22Rv1 (cell line): ENCODE data around the gene LAP3.

Experiments
- H3K27ac ChIP-seq: fragments of 450-650 bp; 2 replicates; pipeline ENCODE4 v1.5.1; 2017
- ZFX ChIP-seq: fragments of 450-650 bp; IDR thresholded peaks from 2 replicates; pipeline ENCODE4 v1.6.1; 2017; ENCODE audit warnings: antibody characterized with exemption, borderline replicate concordance
- TF ChIP-seq, protein P1 (sequence below): fragments of 450-650 bp; IDR thresholded peaks from 2 replicates; pipeline ENCODE4 v1.5.1; 2017; ENCODE audit warnings: mild to moderate bottlenecking

Gene LAP3

DNA sequence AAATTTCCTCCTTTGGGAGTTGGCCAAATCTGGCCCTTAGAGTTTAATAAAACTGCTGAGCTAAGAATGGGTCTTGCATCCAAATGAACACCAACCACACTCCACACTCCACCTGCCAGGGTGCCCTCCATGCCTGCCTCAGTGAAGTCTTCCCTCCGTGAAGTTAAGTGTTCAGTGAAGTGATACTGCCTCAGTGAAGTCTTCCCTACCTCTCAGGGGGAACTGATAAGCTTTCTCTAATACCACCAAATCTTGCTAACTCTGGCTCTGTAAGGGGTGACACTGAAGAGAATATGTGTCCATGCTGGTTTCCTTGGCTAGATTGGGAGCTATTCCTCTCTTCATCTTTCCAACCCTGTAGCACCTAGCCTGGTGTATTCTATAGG, 65.4 kb downstream of the LAP3 start:
- H3K27ac ChIP-seq, result no peak overlapping the region
- TF ChIP-seq ZFX, result no peak
- TF ChIP-seq, protein P1, sequence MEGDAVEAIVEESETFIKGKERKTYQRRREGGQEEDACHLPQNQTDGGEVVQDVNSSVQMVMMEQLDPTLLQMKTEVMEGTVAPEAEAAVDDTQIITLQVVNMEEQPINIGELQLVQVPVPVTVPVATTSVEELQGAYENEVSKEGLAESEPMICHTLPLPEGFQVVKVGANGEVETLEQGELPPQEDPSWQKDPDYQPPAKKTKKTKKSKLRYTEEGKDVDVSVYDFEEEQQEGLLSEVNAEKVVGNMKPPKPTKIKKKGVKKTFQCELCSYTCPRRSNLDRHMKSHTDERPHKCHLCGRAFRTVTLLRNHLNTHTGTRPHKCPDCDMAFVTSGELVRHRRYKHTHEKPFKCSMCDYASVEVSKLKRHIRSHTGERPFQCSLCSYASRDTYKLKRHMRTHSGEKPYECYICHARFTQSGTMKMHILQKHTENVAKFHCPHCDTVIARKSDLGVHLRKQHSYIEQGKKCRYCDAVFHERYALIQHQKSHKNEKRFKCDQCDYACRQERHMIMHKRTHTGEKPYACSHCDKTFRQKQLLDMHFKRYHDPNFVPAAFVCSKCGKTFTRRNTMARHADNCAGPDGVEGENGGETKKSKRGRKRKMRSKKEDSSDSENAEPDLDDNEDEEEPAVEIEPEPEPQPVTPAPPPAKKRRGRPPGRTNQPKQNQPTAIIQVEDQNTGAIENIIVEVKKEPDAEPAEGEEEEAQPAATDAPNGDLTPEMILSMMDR, result no peak

DNA sequence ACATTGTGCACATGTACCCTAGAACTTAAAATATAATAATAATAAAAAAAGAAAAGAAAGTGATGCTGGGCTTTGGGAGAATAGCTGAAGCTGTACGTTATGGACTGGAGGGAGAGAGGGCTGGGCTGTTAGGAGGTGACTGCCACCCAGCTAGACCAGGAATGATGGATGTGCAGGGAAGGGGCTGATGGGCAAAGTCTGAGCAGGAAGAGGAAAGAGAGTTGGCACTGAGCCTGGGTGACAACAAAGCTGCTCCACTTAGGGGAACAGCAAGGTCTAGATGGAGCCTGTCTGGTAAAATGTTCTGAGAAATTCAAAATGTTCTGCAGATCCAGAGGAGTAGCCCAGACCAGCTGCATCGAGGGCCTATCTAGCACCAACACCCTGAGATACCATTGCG, 69.7 kb downstream of the LAP3 start:
- TF ChIP-seq, protein P1, result no peak
- no peak for TF ChIP-seq ZFX
- no peak overlapping the region for H3K27ac ChIP-seq

DNA sequence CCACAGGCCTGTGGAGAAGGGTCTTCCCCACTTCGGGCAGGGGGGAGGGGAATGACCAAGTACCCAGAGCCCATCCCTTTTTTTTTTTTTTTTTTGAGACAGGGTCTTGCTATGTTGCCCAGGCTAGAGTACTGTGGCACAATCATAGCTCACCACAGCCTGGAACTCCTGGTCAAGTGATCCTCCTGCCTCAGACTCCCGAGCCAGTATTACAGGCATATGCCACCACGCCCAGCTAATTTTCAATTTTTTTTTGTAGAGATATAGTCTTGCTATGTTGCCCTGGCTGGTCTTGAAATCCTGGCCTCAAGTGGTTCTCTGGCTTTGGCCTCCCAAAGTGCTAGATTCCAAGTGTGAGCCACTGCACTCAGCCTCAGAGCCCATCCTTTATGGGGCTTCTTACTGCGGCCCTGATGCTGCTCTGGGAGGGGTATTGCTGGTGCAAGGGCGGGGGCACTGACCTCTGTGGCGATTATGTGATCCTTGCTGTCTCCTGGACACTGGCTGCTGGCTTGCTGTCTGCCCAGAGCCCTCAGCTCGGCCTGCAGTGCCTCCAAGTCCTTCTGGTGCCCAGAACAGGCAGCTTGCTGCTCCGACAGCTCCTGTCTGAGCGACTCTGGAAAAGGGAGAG, 70.3 kb downstream of the LAP3 start:
- TF ChIP-seq, protein P1, result no peak
- TF ChIP-seq ZFX, result no peak
- no peak overlapping the region for H3K27ac ChIP-seq

DNA sequence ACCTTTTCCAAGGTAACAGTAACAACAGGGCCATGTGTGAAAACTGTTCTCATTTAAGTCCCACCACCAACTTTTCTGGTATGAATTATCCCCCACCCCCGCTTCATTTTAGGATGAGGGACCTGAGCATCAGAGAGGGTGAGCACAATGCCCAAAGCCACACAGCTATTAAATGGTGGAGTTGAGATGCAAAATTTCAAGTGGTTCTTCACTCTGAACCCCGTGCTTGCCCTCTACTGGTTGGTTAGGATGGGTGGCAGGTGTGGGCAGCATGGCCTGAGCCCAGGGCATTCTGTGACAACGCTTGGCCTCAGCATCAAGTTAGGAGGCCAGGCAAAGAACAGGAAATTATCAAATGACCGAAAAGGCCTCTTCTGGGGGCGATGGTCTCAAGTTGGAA, 70.9 kb downstream of the LAP3 start:
- no peak overlapping the region for H3K27ac ChIP-seq
- TF ChIP-seq, protein P1, result no peak
- no peak for TF ChIP-seq ZFX

DNA sequence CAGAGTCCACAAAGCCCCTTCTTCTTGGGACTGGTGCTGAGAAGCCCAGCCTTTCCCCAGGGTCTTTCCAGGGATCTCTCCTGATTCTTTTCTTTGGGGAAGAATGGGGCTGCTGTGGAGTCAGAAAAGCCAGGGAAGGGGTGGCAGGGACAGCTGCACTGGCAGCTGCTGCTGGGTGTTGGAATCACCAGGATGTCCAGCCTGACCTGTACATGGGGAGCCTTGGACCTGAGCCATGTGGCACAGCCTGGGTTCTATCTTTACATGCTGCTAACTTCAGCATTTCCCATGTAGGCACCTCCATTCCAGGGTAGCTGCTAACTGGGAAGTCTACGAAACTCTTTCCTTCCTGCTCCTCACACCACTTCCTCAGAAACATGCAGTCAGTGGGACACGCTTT, 73.4 kb downstream of the LAP3 start:
- no peak overlapping the region for H3K27ac ChIP-seq
- TF ChIP-seq, protein P1, result no peak
- TF ChIP-seq ZFX, result no peak

DNA sequence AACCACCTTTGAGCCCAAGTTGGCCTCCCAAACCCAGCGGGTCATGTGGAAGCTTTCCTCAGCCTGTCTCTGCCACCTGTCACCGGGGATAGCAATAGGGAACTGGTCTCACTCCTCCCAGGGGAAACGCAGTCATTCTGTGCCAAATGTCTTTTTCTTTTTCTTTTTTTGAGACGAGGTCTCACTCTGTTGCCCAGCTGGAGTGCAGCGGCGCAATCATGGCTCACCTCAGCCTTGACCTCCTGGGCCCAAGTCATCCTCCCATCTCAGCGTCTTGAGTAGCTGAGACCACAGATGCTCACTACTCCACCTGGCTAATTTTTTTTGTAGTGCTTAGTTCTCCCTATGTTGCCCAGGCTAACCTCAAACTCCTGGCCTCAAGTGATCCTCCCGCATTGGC, 77.7 kb downstream of the LAP3 start:
- no peak for TF ChIP-seq ZFX
- TF ChIP-seq, protein P1, result no peak
- no peak overlapping the region for H3K27ac ChIP-seq

DNA sequence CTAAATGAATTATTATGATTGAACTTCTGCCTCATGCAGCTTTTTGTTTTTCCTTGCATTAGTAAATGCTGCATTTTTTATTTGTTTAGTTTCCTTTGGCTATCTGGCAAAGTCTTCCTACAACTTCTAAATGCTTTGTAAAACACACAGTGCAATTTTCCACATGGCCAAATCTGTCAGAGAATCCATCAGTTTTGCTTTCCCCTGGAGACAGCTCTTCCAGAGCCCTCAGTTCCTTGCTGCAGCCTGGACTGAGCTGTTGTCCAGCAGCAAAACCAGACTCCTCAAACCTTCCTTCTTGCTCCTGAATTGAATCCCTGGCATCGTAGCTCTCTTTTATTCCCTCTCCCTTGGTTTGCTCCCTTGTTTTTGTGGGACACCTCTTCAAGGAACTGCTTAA, 80.1 kb downstream of the LAP3 start:
- no peak overlapping the region for H3K27ac ChIP-seq
- TF ChIP-seq, protein P1, result no peak
- no peak for TF ChIP-seq ZFX
